H1 (cell line): Measurements from ENCODE around the gene RIPK4. TPM values are rescaled to one million over a fixed set of nuclear protein-coding genes. Genes with fewer than 3 reads are reported as not detected.

ENCODE experiments used
- CTCF ChIP-seq, 3 experiments: IDR thresholded peaks; 1 replicate in 2 of 3; 2 replicates in 1 of 3; pipeline versions ENCODE4 v1.5.1 to v1.6.1; 2011; ENCODE audit warnings: low read length in 3 of 3, mild to moderate bottlenecking in 3 of 3, inconsistent platforms in 2 of 3, low read depth in 1 of 3, moderate library complexity in 1 of 3; ENCODE audit not compliant: insufficient read depth in 1 of 3; ENCODE audit errors: control extremely low read depth in 1 of 3
- KDM5A ChIP-seq: fragments of 200-600 bp; IDR thresholded peaks from 2 replicates; pipeline ENCODE4 v1.7.1; 2012; ENCODE audit warnings: mild to moderate bottlenecking, low read length, inconsistent platforms, mixed read lengths
- polyA plus RNA-seq, 7 experiments: library from polyadenylated mRNA; depleted of rRNA in 3 of 7; stranded (reverse) in 5 of 7; unstranded in 2 of 7; fragments of >200 nt in 5 of 7; fragments of 200-250 nt in 2 of 7; gene quantifications; 1 replicate in 5 of 7; 2 replicates in 1 of 7; 4 replicates in 1 of 7; pipeline versions ENCODE4 v1.2.1 to v1.2.3, GENCODE V29; 2011 to 2013; ENCODE audit warnings: missing spikeins in 2 of 7, mixed read lengths in 2 of 7
- total RNA-seq: library from RNA; stranded (reverse); fragmentation: NEBNext Ultra II Directional; extraction: Animal tissue kit (Norgen Biotek cat#: 25700); gene quantifications from 2 replicates; pipeline ENCODE4 v1.2.1, GENCODE V29; 2021

RIPK4 gene
- total and polyA plus RNA-seq, 2 of the 8 experiments (the other 6 are each of a cell fraction or from before 2014, with no cell fraction given), result 2.7 to 5.6 TPM

- TF ChIP-seq KDM5A (no peak), CTCF (IDR thresholded peaks at IDR 0.05; ENCODE audit: control extremely low read depth in 1 of 3, insufficient read depth in 1 of 3, low read depth in 1 of 3, low read length in 3 of 3) (no peak)
These were observed 67.5 kb downstream of the RIPK4 start (continued) for GRCh38 chr21:41699311-41699710.
